HK-2 (cell line): ENCODE data around the gene GAS6.

Experiments
- DNase-seq: peaks from one replicate; pipeline ENCODE4 v3.0.0-alpha.2; 2018; ENCODE audit not compliant: unreplicated experiment

Gene GAS6

DNA sequence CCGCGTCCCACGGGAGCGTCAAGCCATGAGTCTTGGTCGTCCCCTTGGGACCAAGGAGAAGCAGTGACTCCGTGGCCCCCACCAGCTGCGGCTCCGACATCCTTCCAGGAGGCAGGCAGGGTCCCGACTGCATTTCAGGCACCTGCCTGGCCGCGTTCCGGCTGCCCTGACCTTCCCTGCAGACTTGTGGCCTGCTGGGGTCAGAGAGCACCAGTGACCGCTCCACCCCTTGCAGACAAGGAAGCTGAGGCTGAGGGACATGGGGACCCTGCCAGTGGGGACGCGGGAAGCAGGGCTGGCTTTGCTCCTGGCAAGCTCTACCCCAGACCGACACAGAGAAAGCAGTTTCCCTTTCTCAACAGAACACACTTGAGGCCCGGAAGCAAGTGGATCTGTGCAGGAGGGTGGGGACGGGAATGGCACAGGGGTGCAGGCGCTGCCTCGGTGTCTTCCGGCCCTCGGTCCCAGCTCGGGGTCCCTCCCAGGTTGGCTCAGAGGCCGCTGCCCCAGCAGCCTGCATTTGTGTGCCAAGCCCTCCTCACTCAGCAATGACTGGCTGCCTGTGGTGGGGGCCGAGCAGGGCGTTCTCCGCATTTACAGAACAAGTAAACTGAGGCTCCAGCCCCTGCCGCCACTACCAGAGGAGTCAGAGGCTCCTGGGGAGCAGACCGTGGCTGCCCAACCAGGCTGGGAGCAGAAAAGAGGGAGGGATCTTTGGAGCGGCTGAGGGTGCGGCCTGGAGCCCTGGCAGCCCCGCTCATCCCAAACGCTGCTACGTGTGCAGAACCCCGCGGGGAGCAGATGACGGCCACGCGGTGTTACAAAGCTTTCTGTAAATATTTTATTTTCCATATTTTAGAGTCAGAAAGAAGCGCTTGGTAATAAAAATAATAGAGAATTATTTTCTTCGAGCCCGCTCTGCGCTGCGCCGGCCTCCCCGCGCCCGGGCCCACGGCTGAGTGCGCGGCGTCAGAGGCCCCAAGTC lies 43.9 kb downstream of the GAS6 start:
- DNase-seq: no peak

DNA sequence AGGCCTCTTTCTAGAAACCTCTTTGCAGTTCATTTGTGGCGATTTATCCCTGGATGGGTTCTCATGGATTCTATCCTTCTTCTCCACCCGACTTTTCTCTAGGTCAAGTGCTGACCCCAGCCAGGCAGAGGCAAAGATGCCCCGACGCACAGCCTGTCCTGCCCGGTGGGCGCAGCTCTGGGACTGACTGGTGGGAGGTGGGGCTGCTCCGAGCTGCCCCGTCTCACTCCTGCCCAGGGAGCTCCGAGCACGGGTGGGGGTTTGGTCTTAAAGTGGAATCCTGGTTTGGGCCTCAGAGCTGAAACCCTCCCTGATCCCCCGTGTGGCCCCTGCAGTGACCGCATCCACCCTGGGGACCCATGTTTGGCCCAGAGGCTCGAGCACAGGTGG lies 44.5 kb downstream of the GAS6 start:
- DNase-seq: no peak

DNA sequence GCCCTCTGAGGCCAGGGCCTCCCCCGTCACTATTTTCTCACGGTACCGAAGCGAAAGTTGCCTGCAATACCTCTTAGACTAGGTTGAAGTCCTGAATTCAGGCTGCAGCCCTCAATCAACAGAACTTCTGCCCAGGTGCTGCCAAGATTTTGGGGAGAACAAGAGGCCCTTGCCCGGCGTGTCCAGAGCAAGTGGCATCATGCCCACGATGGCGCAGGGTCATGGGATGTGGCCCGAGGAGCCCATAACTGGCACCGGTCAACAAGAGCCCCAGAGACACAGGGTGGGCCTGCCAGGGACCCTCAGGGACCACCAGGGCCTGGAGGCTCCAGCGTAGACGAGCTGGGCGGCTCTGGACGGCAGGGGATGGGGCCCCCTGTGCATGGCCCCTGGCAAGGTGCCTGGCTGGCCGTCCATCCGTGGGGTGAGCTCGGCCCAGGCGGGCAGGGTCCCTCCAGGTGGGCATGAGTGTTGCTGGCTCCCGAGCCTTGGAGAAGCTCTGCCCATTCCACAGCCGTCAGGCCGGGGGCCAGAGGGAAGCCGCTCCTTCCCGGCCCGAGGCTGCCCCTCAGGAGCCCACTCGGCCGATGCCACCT lies 45.1 kb downstream of the GAS6 start:
- no peak for DNase-seq

DNA sequence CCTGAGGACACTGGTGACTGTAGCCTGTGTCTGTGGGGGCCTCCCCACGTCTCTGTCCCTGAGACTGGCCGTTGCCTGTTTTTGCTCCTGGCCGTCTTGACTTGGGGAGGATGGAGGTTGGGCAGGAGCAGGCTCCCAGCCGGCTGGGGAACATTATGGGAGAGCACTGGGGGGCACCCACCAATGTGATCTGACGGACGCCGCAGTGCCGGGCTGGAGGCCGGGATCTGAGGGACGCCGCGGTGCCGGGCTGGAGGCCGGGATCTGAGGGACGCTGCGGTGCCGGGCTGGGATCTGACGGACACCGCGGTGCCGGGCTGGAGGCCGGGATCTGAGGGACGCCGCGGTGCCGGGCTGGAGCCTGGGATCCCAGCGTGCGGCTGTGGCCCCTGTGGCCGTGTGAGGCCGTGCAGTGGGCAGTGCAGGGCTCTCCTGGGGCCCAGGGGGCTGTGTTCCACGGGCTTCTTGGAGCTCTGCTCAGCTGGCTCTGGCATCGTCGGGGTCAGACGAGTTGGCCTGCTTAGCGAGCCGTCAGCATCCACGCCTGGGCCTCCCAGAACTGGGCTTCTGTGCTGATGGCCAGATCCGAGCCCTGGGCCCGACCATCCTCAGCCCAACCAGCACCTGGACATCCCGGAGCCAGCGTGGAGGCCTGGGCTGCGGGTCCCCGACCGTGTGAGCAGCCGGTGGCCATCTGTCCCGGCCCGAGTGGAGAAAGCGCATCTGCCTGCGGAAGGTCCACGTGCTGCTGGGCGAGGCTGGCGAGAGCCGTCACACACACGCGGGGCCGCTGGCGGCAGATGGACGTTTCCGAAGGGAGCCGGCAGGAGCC lies 45.8 kb downstream of the GAS6 start:
- DNase-seq: no peak

DNA sequence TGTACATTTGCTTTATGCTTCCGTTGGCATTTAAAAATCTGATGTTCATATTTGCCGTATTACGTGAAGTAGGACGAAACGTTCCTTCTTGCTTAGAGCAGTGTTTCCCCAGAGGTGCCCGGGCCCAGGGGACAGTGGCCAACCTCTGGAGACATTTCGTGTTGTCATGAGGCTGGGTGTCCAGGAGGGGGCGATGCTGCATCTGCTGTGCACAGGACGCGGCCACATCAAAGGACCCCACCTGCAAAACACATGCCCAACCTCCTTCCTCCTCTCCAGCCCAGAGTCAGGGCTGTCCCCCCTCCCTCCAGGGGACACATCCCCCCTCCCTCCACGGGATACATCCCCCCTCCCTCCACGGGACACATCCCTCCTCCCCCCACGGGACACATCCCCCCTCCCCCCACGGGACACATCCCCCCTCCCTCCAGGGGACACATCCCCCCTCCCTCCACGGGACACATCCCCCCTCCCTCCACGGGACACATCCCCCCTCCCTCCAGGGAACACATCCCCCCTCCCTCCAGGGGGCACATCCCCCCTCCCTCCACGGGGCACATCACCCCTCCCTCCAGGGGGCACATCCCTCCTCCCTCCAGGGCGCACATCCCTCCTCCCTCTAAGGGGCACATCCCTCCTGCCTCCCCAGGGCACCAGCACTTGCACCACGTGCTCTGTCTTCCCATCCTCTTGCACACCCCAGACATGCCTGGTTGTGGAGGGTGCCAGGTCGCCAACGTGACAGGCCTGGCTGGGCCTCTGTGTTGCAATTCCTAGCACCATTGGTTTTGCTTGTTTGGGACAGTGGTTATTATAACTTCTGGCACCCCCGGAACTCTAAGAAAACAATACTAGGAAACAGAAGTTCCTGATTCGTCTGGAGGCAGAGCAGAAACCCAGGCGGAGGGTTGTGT lies 46.7 kb downstream of the GAS6 start:
- DNase-seq: peak; percentile 69

DNA sequence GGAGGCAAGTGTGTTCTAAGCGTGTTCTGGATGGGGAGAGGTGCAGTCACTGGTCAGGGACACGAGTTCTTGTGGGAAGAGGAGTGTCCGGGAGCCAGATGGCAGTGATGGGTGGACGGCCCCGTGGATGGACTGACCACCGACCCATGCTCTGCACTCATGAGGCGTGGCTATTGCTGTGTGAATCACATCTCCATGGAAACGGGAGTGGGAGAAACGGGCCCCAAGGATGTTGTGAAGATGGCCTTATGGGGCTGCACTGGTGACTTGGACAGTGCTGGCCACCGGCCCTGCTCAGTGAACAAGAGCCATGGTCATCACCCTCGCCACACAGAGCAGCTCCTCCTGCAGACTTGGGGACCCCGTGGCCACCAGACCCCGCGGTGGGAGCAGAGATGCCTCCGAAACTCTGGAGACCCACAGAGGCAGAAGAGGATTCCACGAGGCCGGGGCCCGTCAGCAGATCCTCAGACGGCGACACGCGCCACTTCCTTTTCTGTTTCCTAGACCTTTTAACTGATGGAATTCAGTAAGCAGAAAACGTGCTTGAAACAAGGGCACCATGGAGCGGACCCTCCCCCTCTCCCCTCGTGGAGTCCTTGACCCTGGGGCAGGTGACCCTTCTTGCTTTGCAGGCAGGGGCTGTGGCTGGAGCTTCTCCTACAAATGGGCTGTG lies 47.5 kb downstream of the GAS6 start:
- DNase-seq: no peak

DNA sequence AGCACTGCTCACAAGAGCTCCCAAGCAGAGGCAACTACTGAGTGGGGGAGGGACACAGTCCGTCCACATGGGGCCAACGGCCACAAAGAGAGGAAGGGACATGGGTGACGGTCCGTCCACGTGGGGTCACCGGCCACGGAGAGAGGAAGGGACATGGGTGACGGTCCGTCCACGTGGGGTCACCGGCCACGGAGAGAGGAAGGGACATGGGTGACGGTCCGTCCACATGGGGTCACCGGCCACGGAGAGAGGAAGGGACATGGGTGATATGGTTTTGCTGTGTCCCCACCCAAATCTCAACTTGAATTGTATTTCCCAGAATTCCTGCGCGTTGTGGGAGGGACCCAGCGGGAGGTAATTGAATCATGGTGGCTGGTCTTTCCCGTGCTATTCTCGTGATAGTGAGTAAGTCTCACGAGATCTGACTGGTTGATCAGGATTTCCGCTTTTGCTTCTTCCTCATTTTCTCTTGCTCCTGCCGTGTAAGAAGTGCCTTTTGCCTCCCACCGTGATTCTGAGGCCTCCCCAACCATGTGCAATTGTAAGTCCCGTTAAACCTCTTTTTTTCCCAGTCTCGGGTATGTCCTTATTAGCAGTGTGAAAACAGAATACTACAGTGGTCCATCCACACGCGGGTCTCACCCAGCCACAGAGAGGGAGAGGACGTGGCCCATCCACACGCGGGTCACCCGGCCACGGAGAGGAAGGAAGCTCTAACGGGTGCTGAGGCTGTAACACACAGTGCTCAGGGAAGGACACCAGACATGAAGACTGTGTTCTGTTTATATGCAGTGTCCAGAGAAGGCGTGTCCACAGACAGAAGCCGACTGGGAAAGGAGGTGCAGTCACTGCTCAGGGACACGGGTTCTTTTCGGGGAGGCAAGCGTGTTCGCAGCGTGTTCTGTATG lies 48.5 kb downstream of the GAS6 start:
- DNase-seq: no peak

DNA sequence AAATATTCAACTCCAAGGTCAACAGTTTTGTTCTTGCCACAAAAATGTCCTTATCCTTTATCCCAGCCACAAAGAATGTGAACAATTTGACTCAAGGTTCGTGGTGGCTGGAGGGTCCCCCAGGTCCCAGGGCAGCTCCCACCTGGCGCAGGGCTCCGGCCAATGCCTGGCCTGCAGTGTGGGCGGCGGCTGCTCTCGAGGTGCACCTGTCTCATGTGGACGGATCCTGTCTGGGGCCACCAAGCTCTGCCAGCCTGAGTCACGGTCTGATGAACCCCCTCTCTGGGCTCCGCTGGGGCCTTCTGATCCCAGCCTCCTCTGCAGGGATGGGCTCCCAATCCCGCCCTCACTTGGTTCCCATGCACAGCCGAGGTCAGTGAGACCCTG lies 49.4 kb downstream of the GAS6 start:
- DNase-seq: peak; percentile 66

DNA sequence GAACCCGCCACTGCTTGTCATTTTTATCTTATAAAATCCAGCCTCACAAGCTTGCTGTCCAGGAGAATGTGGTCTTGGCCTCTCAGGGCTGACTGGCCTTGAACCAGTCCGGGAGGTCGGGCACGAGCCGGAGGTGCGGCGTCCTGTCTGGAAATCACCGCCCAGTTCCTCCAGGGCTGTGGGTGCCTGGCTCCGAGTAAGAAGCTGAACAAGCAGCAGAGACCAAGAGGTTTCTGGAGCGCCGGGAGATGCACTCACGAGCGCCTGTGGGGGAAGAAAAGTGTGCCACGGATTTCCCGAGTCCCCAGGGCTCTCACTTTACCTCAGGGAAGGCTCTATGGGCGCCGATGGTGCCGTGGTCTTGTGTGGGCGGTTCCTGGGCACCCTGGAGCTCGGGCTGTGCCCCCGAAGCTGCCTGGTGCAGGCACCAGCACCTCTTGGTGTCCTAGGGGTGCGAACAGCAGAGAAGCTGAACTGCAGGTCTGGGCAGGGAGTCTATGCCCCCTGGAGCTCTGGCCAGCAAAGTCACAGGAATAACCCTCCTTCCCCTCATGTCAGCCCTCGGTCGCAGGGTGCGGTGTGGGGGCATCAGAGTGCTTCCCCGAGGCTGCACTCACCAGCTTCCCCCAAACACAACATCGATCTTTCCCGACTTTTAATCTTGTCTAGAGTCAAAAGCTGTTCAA lies 50.0 kb downstream of the GAS6 start:
- peak; percentile 70 for DNase-seq

DNA sequence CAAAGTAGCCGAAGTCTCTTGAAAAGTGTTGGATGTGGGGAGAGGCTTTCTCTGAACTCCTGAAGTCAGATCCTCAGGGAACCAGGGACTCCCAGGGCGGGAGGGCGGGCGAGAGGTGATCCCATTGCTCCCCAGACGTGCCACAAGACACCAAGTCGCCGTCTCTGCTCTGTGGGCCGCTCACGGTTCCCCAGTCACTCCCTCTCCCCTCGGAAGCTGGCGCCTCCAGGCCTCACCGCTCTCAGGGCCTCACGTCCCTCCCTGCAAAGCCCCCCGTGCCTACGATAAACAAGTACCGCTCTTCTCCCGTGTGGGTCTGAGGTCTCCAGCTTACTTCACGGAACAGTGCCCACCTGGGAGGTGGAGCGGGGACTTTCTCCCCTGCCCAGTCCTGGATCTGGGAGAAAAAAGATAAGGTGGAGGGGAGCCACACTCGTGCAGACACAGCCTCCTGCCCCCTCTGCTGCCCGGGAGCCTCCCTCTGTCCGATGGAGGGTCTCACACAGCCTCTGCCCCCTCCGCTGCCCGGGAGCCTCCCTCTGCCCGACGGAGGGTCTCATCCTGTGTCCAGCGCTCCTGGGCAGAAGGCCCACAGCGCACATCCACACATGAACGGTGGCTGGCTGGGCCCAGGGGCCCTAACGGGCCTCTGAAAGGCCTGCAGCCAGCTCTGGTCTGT lies 50.7 kb downstream of the GAS6 start:
- no peak for DNase-seq

DNA sequence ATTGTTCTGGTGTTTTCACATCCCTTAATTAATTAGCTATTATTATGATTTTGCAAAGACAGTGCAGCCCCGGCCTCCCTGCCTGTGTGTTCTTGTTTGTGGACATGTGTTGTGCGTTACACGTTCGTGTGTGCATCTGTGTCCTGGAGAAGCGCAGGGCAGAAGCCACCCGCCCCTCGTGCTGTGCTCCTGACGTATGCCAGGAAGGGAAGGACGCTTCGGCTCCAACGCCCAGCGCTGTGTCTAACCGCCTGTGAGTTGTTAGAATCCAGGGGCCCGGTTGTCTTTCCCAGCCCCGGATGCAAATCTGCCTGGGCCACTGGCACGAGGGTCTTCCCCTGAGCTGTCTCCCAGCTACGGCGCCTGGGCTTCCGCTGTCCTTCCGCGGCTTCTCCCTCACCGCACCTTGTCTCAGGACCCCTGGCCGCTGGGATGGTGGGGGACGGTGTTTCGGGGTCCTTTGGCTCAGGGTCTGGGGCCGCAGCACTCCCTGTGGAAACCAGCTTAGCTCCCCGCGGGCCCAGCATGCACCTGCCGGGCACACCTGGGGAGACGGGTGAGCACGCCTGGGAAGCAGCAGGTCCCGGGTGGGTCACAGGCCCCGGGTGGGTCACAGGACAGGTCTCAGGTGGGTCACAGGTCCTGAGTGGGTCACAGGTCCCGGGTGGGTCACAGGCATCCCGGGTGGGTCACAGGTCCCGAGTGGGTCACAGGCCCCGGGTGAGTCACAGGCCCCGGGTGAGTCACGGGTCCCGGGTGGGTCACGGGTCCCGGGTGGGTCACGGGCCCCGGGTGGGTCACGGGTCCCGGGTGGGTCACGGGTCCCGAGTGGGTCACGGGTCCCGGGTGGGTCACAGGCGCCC lies 51.5 kb downstream of the GAS6 start:
- DNase-seq: no peak

DNA sequence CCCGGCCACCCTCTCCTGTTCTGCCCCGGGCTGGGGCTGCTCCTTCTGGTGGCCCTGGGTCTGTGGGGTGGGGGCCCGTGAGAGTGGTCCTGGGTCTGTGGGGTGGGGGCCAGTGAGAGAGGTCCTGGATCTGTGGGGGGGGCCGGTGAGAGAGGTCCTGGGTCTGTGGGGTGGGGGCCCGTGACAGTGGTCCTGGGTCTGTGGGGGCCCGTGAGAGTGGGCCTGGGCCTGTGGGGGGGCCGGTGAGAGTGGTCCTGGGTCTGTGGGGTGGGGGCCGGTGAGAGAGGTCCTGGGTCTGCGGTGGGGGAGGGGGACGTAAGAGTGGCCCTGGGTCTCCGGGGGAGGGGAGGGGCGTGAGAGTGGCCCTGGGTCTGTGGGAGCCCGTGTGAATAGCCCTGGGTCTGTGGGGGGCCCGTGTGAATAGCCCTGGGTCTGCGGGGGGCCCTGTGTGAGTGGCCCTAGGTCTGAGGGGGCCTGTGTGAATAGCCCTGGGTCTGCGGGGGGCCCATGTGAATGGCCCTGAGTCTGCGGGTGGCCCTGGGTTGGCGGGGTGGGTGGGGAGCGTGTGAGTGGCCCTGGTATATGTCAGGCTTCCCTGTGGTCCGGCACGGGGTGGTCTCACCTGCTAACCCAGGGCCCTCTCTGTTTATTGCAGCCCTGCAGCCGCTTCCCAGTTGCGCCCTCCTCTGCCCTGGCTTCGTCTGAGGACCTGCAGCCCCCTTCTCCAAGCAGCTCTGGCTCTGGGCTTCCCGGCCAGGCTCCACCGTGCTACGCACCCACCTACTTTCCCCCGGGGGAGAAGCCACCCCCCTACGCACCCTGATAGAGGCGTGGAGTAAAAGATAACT lies 52.6 kb downstream of the GAS6 start:
- DNase-seq: no peak

DNA sequence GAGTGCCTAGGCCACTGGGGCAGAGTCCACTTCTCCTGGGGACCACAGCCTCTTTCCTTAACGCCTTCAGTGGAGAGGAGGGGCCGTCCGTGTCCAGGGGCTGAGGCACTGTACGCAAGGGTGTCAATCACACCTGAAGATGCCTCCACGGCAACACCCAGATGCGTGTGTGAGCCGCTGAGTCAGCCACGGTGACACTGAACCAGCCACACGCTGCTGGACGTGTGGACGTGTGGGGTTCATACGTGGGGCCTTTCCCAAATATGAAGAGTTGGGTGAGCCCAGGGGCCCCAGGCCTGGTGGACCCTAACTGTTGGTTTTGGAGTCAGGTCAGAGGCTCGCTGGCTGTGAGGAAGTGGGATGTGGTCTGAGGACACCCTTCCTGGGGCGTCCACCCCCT lies 53.2 kb downstream of the GAS6 start:
- DNase-seq: no peak

DNA sequence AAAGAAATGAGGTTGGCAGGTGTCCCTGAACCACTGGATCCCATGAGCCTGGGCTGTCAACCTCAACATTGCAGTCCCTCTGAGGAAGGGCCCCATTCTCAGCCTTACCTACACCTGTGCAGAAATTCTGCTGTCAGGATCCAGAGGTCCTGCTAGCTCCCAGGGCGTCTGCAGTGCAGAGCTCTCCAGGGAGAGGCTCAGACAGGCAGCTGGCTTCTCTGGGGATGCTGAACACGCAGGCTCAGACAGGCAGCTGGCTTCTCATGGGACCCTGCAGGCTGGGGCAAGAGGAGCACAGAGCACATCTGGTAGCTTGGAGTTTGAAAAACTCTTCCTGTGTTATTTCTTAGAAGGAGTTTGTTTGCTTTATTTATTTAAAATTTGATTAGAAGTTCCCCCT lies 53.9 kb downstream of the GAS6 start:
- no peak for DNase-seq

DNA sequence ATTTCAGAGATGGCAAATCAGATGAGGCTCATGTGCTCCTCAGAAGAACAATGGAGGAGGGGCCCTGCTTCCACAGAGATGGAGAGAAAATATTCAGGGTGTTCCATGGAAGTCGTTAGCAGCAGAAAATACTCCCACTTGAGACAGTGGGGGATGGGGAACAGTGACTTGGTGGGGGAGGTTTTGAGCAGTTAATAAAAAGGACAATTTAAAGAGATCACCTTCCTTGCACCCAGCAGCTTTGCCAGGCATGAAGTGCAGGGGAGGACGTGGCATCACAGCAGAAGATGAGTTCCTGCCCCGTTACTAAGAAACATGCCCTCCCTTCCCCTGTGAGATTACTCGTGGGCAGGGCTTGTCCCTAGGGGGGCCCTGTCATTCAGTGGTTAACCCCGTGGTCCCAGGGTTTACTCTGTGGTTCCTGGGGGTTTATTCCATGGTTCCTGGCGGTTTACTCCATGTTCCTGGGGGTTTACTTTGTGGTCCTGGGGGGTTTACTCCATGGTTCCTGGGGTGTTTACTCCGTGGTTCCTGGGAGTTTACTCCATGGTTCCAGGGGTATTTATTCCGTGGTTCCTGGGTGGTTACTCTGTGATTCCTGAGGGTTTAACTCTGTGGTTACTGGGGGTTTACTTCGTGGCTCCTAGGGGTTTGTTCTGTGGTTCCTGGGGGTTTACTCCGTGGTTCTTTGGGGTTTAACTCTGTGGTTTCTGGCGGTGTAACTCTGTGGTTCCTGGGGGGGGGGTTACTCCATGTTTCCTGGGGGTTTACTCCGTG lies 55.6 kb downstream of the GAS6 start:
- no peak for DNase-seq

DNA sequence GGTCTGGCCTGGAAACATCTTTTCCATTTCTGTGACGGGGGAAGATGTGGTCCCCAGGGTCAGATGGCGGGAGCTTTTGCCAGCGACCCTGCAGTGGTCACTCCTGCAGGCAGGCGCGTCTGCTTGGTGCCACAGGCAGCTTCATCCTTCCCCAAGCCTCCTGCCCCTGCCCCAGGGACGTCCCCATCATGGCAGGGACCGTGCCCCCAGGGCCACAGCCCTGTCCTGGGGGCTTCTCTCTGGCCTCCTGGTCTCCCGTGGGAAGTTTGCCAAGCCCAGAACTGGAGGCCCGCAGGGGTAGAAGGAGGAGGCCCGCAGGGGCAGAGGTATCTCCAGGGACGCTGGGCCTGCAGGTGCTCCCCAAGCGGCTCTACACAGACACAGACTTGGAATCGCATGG lies 57.4 kb downstream of the GAS6 start:
- DNase-seq: no peak
